SU-DHL-6 (cell line): ENCODE results near the gene CXCL3.

Source experiments
- H2AFZ ChIP-seq: fragments of 200-600 bp; sonication (generic); 2 replicates; pipeline ENCODE4 v1.6.1; 2014; ENCODE audit warnings: low read depth, mild to moderate bottlenecking, moderate library complexity, mixed read lengths, antibody characterized with exemption, low read length; ENCODE audit not compliant: severe bottlenecking
- H3F3A ChIP-seq: fragments of 200-600 bp; shearing (Covaris generic); 2 replicates; pipeline ENCODE4 v1.6.0; 2016; ENCODE audit warnings: antibody characterized with exemption, mild to moderate bottlenecking; ENCODE audit not compliant: insufficient read depth
- H3K27ac ChIP-seq: fragments of 200-600 bp; sonication (generic); 2 replicates; pipeline ENCODE4 v1.5.1; 2016; ENCODE audit warnings: low read depth, mild to moderate bottlenecking, low read length, moderate library complexity, mixed read lengths
- H3K27me3 ChIP-seq: fragments of 200-600 bp; sonication (generic), shearing (Covaris generic); 2 replicates; pipeline ENCODE4 v1.6.0; 2014; ENCODE audit warnings: mild to moderate bottlenecking, low read length
- H3K36me3 ChIP-seq: fragments of 200-600 bp; sonication (generic); 2 replicates; pipeline ENCODE4 v1.6.1; 2014; ENCODE audit warnings: mild to moderate bottlenecking, low read length, mixed read lengths
- H3K4me2 ChIP-seq: fragments of 300-600, 200-600 bp; shearing (Covaris generic), sonication (generic); 2 replicates; pipeline ENCODE4 v1.6.0; 2014; ENCODE audit warnings: low read length, low read depth, mild to moderate bottlenecking; ENCODE audit not compliant: poor library complexity, severe bottlenecking
- H3K4me3 ChIP-seq: fragments of 200-600 bp; sonication (generic); 2 replicates; pipeline ENCODE4 v1.5.1; 2014; ENCODE audit warnings: antibody characterized with exemption, low read length, mild to moderate bottlenecking, mixed read lengths; ENCODE audit not compliant: insufficient read depth, poor library complexity, severe bottlenecking
- H3K79me2 ChIP-seq: fragments of 200-600 bp; sonication (generic); 2 replicates; pipeline ENCODE4 v1.6.1; 2014; ENCODE audit warnings: mild to moderate bottlenecking, low read length, moderate library complexity; ENCODE audit not compliant: insufficient read depth
- H3K9ac ChIP-seq: fragments of 200-600 bp; sonication (generic); 2 replicates; pipeline ENCODE4 v1.7.0; 2014; ENCODE audit warnings: mild to moderate bottlenecking, low read length
- H3K9me2 ChIP-seq: fragments of 200-600 bp; sonication (generic); replicated peaks from 2 replicates; pipeline ENCODE4 v1.6.1; 2014; ENCODE audit warnings: low read length; ENCODE audit not compliant: insufficient read depth
- H3K9me3 ChIP-seq: fragments of 200-600 bp; sonication (generic); 2 replicates; pipeline ENCODE4 v1.6.1; 2014; ENCODE audit warnings: low read length, mixed read lengths; ENCODE audit not compliant: insufficient read depth
- H4K20me1 ChIP-seq: fragments of 200-600 bp; sonication (generic); 2 replicates; pipeline ENCODE4 v1.6.1; 2014; ENCODE audit warnings: low read depth, mild to moderate bottlenecking, antibody characterized with exemption, low read length, moderate library complexity, mixed read lengths
- CTCF ChIP-seq: fragments of 200-600 bp; sonication (generic); IDR thresholded peaks from one replicate; pipeline ENCODE4 v1.5.1; 2017; ENCODE audit warnings: antibody characterized with exemption, mild to moderate bottlenecking, low read length, moderate library complexity; ENCODE audit not compliant: insufficient read depth, poor library complexity, severe bottlenecking
- EZH2phosphoT487 ChIP-seq: fragments of 200-600 bp; sonication (generic), shearing (Covaris generic); conservative IDR thresholded peaks from 2 replicates; pipeline ENCODE4 v1.6.1; 2018; ENCODE audit warnings: mild to moderate bottlenecking, antibody characterized with exemption, low read length, moderate library complexity, mixed read lengths

The CXCL3 gene

GRCh38 chr4:74042681-74043080 lies 4.2 kb upstream of the CXCL3 start:
- no peak overlapping the region for H3K9ac ChIP-seq
- H3K4me3 ChIP-seq = no peak overlapping the region
- H3K27ac ChIP-seq = no peak overlapping the region
- H3K9me3 ChIP-seq = no peaks in the 10 kb centered on the region
- no peaks in the 10 kb centered on the region for H3K9me2 ChIP-seq
- H3F3A ChIP-seq = no peaks in the 10 kb centered on the region
- no peaks in the 10 kb centered on the region for H3K79me2 ChIP-seq
- no peak overlapping the region for H2AFZ ChIP-seq
- H3K27me3 ChIP-seq = no peaks in the 10 kb centered on the region
- H3K4me2 ChIP-seq = no peak overlapping the region
- no peaks in the 10 kb centered on the region for H4K20me1 ChIP-seq
- no peak for TF ChIP-seq CTCF
- no peak for TF ChIP-seq EZH2phosphoT487
- H3K36me3 ChIP-seq = no peaks in the 10 kb centered on the region

GRCh38 chr4:74041418-74041817 lies 2.9 kb upstream of the CXCL3 start:
- no peaks in the 10 kb centered on the region for H3K36me3 ChIP-seq
- no peak overlapping the region for H2AFZ ChIP-seq
- no peaks in the 10 kb centered on the region for H3K9me3 ChIP-seq
- H3K9ac ChIP-seq = no peak overlapping the region
- H3K9me2 ChIP-seq = no peaks in the 10 kb centered on the region
- H4K20me1 ChIP-seq = no peaks in the 10 kb centered on the region
- no peak overlapping the region for H3K4me2 ChIP-seq
- H3K4me3 ChIP-seq = no peak overlapping the region
- H3F3A ChIP-seq = no peaks in the 10 kb centered on the region
- H3K27me3 ChIP-seq = no peaks in the 10 kb centered on the region
- no peaks in the 10 kb centered on the region for H3K79me2 ChIP-seq
- TF ChIP-seq CTCF (no peak), EZH2phosphoT487 (no peak)
- H3K27ac ChIP-seq = no peak overlapping the region

GRCh38 chr4:74039315-74039763 lies 850 bp upstream of the CXCL3 start:
- H3K27me3 ChIP-seq = no peaks in the 10 kb centered on the region
- no peak overlapping the region for H3K9ac ChIP-seq
- no peaks in the 10 kb centered on the region for H3K9me3 ChIP-seq
- H4K20me1 ChIP-seq = no peaks in the 10 kb centered on the region
- H2AFZ ChIP-seq = no peak overlapping the region
- H3F3A ChIP-seq = no peaks in the 10 kb centered on the region
- no peaks in the 10 kb centered on the region for H3K79me2 ChIP-seq
- no peak overlapping the region for H3K27ac ChIP-seq
- H3K4me2 ChIP-seq = no peak overlapping the region
- no peak for TF ChIP-seq CTCF
- no peak for TF ChIP-seq EZH2phosphoT487
- no peak overlapping the region for H3K4me3 ChIP-seq
- no peaks in the 10 kb centered on the region for H3K9me2 ChIP-seq
- no peaks in the 10 kb centered on the region for H3K36me3 ChIP-seq

GRCh38 chr4:74038086-74038424 lies 434 bp downstream of the CXCL3 start:
- H3K4me3 ChIP-seq = no peak overlapping the region
- no peaks in the 10 kb centered on the region for H3F3A ChIP-seq
- TF ChIP-seq EZH2phosphoT487 = no peak
- no peak for TF ChIP-seq CTCF
- H3K9me3 ChIP-seq = no peaks in the 10 kb centered on the region
- H3K4me2 ChIP-seq = no peak overlapping the region
- H3K27me3 ChIP-seq = no peaks in the 10 kb centered on the region
- H3K36me3 ChIP-seq = no peaks in the 10 kb centered on the region
- H3K79me2 ChIP-seq = no peaks in the 10 kb centered on the region
- no peaks in the 10 kb centered on the region for H4K20me1 ChIP-seq
- no peaks in the 10 kb centered on the region for H3K9me2 ChIP-seq
- H2AFZ ChIP-seq = no peak overlapping the region
- no peak overlapping the region for H3K27ac ChIP-seq
- H3K9ac ChIP-seq = no peak overlapping the region
